Progenitor cell of endocrine pancreas (in vitro differentiated cells): Measurements from ENCODE around the gene PROCR. TPM values are rescaled to one million over a fixed set of nuclear protein-coding genes. Genes with fewer than 3 reads are reported as not detected.
"Not testable (repeated sequence)": the region's sequence is repeated elsewhere in the genome, so short reads cannot be mapped to it uniquely, and the experiment has no call there.

Experiments
- DNase-seq: peaks from one replicate; pipeline ENCODE4 v3.0.0; 2021; ENCODE audit warnings: low spot score; ENCODE audit not compliant: unreplicated experiment
- H3K27ac Mint-ChIP-seq: 2 replicates; pipeline ENCODE4 v1.8.0; 2021; ENCODE audit warnings: mild to moderate bottlenecking, moderate library complexity, mixed read lengths
- H3K27me3 Mint-ChIP-seq: 2 replicates; pipeline ENCODE4 v1.8.0; 2021; ENCODE audit warnings: mixed read lengths
- H3K36me3 Mint-ChIP-seq: 2 replicates; pipeline ENCODE4 v1.8.0; 2022; ENCODE audit warnings: mixed read lengths; ENCODE audit not compliant: insufficient read depth
- H3K4me1 Mint-ChIP-seq: 2 replicates; pipeline ENCODE4 v1.8.0; 2021; ENCODE audit warnings: low read depth, mixed read lengths
- H3K4me3 Mint-ChIP-seq: 2 replicates; pipeline ENCODE4 v1.8.0; 2021; ENCODE audit warnings: low read depth, mild to moderate bottlenecking, moderate library complexity, mixed read lengths
- H3K9me3 Mint-ChIP-seq: 2 replicates; pipeline ENCODE4 v1.8.0; 2021; ENCODE audit warnings: low read depth, mixed read lengths
- total RNA-seq: library from RNA; stranded (reverse); gene quantifications from 2 replicates; pipeline ENCODE4 v1.2.1, GENCODE V29; 2021
- TF ChIP-seq, protein P1 (sequence below): fragments of 200-600 bp; sonication (generic); IDR thresholded peaks from one replicate; pipeline ENCODE4 v1.5.0; 2021; ENCODE audit warnings: antibody characterized with exemption, mild to moderate bottlenecking; ENCODE audit not compliant: unreplicated experiment

Gene PROCR
- total RNA-seq, 1 donor from 2014 or later = 0.55 TPM

DNA sequence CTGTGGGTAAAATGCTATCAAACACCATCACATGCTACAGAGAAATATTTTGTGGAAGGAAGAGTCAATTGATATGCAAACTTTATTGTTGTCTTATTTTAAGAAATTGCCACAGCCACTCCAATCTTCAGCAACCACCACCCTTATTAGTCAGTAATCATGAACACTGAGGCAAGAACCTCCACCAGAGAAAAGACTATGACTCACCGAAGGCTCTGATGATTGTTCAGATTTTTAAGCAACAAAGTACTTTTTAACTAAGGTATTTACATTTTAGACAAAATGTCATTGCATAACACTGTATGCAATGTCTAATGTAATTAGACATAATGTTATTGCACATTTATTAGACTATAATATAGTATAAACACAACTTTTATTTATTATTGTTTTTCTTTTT is 28.4 kb downstream of the PROCR start:
- Mint-ChIP-seq H3K4me1 (no peaks in the 10 kb centered on the region), H3K4me3 (no peak overlapping the region), H3K27ac (no peak overlapping the region), H3K9me3 (peaks cover 50% of the 10 kb centered on the region), H3K36me3 (peaks cover 14% of the 10 kb centered on the region), H3K27me3 (no peaks in the 10 kb centered on the region)
- TF ChIP-seq, protein P1, sequence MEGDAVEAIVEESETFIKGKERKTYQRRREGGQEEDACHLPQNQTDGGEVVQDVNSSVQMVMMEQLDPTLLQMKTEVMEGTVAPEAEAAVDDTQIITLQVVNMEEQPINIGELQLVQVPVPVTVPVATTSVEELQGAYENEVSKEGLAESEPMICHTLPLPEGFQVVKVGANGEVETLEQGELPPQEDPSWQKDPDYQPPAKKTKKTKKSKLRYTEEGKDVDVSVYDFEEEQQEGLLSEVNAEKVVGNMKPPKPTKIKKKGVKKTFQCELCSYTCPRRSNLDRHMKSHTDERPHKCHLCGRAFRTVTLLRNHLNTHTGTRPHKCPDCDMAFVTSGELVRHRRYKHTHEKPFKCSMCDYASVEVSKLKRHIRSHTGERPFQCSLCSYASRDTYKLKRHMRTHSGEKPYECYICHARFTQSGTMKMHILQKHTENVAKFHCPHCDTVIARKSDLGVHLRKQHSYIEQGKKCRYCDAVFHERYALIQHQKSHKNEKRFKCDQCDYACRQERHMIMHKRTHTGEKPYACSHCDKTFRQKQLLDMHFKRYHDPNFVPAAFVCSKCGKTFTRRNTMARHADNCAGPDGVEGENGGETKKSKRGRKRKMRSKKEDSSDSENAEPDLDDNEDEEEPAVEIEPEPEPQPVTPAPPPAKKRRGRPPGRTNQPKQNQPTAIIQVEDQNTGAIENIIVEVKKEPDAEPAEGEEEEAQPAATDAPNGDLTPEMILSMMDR = no peak
- no peak for DNase-seq

DNA sequence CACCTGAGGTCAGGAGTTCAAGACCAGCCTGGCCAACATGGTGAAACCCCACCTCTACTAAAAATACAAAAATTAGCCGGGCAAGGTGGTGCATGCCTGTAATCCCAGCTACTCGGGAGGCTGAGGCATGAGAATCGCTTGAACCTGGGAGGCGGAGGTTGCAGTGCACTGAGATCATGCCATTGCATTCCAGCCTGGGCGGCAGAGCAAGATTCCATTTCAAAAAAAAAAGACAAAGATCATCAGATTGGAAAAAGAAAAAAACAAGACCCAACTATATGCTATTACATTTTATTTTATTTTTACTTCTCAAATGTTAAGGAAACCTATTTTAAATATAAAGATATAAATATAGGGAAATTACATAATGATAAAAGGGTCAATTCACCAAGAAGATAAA is 29.6 kb downstream of the PROCR start:
- Mint-ChIP-seq H3K36me3 (peaks cover 12% of the 10 kb centered on the region), H3K9me3 (peaks cover 49% of the 10 kb centered on the region)
- H3K27ac Mint-ChIP-seq, H3K27me3 Mint-ChIP-seq, H3K4me3 Mint-ChIP-seq, H3K4me1 Mint-ChIP-seq, DNase-seq: not testable (repeated sequence)

DNA sequence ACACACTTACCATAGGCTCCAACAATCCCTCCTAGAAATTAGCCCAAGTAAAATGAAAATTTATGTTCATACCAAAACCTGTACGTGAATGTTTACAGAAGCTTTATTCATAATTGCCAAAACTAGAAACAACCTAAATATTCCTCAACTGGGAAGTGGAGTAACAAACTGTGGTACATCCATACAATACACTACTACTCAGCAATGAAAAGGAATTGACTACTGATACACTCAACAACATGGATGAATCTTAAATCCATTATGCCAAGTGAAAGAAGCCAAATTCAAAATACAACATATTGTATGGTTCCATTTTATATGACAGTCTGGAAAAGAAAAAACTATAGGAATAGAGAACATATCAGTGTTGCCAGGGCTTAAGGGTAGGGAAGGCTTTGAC is 34.9 kb downstream of the PROCR start:
- no peak for DNase-seq
- peaks cover 1% of the 10 kb centered on the region for H3K36me3 Mint-ChIP-seq
- no peak overlapping the region for H3K4me3 Mint-ChIP-seq
- H3K27ac Mint-ChIP-seq = no peak overlapping the region
- H3K9me3 Mint-ChIP-seq = peaks cover 19% of the 10 kb centered on the region
- TF ChIP-seq, protein P1 = no peak
- peaks cover 1% of the 10 kb centered on the region for H3K4me1 Mint-ChIP-seq
- no peaks in the 10 kb centered on the region for H3K27me3 Mint-ChIP-seq

DNA sequence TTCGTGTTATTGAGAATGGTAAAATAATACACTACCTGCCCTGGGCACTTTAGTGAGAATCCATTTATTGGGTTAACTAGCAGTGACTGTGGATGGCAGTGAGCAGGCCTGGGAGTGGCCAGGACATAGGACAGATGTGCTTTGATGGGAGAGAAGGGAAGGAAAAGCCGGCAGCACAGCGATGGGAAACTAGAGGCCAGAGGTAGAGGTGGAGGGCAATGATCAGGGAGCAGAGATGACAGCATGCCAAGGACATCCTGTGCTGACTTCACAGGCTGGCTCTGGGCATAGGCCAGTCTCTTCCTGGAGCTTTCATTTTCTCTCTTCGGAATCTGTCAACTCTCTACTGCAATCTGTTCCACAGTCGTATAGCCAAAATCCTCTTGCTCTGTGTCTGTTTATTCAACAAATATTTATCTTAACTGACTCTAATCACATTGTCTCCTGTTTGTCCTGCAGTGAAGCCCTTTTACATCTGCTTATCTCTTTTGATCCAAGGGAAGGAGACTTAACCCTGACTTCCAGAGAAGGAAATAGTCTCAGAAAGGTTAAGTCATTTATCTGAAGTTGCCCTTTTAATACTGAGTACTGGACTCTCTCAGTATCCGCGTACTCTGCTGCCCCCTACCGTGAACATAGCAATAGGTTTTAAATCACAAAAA is 36.2 kb downstream of the PROCR start:
- peak; percentile 67 for DNase-seq
- Mint-ChIP-seq H3K36me3 (no peaks in the 10 kb centered on the region), H3K9me3 (peaks cover 14% of the 10 kb centered on the region), H3K27ac (no peak overlapping the region), H3K27me3 (no peaks in the 10 kb centered on the region), H3K4me3 (no peak overlapping the region), H3K4me1 (peaks cover 1% of the 10 kb centered on the region)
- TF ChIP-seq, protein P1 = peak; percentile 87

DNA sequence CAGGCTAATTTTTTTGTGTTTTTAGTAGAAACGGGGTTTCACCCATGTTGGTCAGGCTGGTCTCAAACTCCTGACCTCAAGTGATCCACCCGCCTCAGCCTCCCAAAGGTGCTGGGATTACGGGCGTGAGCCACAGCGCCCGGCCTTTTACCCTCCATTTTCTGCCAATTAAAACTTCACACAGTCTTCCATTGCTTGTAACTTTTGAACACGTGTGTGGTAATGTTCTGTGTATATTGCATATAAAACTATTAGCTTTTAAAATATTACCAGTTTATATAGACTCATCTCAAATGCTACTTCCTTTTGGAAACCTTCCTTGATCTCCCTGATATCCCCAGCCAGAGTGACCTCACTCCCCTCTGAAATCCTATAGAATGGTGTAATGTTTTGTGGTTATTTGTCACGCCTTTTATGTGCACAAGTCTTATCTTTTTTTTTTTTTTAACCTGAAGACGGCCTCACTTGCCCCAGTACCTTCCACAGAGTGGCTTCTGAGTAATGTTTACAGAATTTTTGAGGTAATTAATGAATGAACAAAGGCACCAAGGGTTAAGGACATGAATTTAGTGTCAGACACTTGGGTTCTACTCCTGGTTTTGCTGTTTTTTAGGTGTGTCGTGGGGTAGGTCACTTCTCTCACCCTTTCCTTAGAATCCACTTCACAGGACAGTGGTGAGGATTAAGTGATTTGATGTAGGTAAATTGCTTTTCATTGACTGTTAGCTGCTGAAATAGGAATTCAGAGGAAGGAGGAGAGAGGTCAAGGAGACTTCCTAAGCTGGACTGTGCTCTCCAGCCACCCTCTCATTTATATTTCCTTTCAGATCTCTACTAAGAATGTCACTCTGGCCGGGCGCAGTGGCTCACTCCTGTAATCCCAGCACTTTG is 43.4 kb downstream of the PROCR start:
- H3K27me3 Mint-ChIP-seq = no peaks in the 10 kb centered on the region
- DNase-seq = no peak
- TF ChIP-seq, protein P1 = no peak
- H3K4me3 Mint-ChIP-seq = no peak overlapping the region
- H3K36me3 Mint-ChIP-seq = no peaks in the 10 kb centered on the region
- H3K27ac Mint-ChIP-seq = no peak overlapping the region
- peaks cover 5% of the 10 kb centered on the region for H3K4me1 Mint-ChIP-seq
- peaks cover 5% of the 10 kb centered on the region for H3K9me3 Mint-ChIP-seq
